ENCODE measurements around the gene IFITM10. TPM values are rescaled to one million over a fixed set of nuclear protein-coding genes. Genes with fewer than 3 reads are reported as not detected.
"Not testable (repeated sequence)": the region's sequence is repeated elsewhere in the genome, so short reads cannot be mapped to it uniquely, and the experiment has no call there.

The IFITM10 gene
- total and polyA plus RNA-seq, 5 donors = 0.25 to 1.0 (median 0.57) TPM

DNA sequence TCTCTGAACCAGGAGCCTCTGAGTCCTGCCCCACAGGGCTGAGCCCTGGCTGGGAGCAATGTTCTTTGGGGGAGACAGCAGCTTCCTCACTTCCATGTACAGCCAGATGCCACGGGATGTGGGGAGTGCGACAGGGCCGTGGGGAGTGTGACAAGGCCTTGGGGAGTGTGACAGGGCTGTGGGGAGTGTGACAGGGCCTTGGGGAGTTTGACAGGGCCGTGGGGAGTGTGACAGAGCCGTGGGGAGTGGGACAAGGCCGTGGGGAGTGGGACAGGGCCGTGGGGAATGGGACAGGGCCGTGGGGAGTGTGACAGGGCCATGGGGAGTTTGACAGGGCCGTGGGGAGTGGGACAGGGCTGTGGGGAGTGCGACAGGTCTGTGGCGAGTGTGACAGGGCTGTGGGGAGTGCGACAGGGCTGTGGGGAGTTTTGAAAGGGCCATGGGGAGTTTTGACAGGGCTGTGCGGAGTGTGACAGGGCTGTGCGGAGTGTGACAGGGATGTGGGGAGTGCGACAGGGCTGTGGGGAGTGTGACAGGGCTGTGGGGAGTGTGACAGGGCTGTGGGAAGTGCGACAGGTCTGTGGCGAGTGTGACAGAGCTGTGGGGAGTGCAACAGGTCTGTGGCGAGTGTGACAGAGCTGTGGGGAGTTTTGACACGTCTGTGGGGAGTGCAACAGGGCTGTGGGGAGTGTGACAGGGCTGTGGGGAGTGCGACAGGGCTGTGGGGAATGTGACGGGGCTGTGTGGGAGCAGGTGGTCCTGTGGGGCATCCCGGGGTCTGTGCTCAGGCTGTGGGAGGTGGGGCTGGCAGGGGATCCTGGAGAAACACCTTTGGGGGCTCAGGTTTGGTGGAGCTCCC lies 60.0 kb downstream of the IFITM10 start:
- no peak overlapping the region for H3K4me3 ChIP-seq (ENCODE audit: low read length)
- ATAC-seq (no peak), DNase-seq (no peak)
- no peaks in the 10 kb centered on the region for H3K4me1 ChIP-seq (ENCODE audit: control insufficient read depth, insufficient read depth, low read length)
- no peak overlapping the region for H3K27ac ChIP-seq (ENCODE audit: low read length)
- no peaks in the 10 kb centered on the region for H3K27me3 ChIP-seq (ENCODE audit: control insufficient read depth, insufficient read depth)
- intact Hi-C loops (cut with DNase I) = loop anchor here (5.0 to 10.0 kb wide), 4 partner anchors 38 to 464 kb away; partner anchors contain the start of gene SYT8 (in 1 of the 4)
- WGBS = 84% methylated on average over 22 of the region's 22 CpGs
- no peaks in the 10 kb centered on the region for H3K9me3 ChIP-seq (ENCODE audit: control insufficient read depth, low read length)

DNA sequence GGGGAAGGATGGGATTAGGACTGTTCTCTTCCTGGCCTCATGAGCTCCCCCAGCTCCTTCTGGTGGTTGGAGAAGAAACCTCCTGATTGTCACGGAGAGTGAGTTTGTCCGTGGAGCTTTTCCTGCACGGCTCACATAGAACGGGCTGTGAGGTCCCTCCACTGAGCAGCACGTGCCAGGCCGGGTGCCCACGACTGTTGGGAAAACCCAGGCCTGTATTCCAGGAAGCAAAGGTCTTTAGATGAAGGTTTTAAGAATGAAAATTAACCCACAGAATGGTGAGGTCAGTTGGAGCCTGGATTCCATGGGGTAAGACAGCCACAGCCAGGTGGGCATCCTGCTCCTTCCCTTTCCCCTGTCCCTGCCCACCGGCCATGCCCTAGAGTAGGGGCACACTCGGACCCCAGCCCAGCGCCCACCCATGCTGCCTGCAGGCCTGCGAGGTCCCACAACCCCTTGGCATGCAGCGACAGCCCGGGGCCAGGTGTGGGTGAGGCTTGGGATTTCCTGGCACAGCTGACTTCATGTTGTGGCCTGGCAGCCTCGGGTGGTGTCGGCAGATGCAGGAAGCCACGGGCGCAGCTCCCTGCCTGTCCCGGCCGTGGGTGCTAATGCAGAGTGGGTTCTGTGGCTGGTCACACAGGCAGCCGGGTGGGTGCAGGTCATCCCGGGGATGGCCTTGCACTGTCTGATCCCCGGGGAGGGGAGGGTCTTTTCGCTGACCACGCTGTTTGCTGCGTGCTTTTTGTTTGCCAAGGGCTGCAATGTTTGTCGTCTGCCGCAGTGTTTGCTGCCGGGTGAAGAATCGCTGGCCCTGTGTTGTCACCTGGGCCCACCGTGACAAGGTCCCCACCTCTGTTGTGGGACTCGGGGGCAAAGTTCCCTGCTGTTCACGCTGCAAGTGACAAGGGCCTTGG lies 60.9 kb downstream of the IFITM10 start:
- not testable (repeated sequence) for H3K27me3 ChIP-seq (ENCODE audit: control insufficient read depth, insufficient read depth); H3K27ac ChIP-seq (ENCODE audit: low read length); H3K9me3 ChIP-seq (ENCODE audit: control insufficient read depth, low read length); ATAC-seq; H3K4me1 ChIP-seq (ENCODE audit: control insufficient read depth, insufficient read depth, low read length); H3K4me3 ChIP-seq (ENCODE audit: low read length)
- WGBS = 85% methylated on average over 31 of the region's 32 CpGs
- intact Hi-C loops (cut with DNase I) = loop anchor here (5.0 to 10.0 kb wide), 4 partner anchors 37 to 465 kb away; partner anchors contain the start of gene SYT8 (in 1 of the 4)
- peak in 1 of 3 donors; percentile 54 for DNase-seq

DNA sequence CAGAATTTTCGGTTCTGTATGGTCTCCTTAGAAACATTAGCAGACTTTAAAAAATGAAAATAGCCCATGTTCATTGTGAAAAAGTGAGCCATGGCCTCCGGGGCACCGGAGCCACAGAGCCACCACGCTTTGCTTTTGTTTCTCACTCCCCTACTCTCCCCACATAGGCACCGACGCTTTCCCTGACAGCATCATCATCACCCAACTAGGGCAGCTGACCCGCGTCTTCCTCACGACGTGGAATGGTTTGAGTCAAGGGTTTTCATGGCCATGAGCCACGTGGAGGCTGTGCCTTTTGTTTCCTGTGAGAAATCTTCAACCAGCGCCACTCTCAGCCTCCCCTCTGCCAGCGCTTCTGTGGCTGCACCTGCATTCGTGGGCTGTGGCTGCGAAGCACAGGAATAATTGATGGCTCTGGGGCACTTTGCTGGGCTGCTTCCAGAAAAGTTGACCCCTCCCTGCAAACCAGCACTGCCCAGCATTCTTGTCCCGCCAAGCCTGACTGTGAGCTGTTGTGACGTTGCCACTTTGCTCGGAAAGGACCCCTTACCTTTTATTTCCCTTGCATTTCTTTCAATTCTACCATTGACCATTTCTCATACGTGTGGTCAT lies 62.0 kb downstream of the IFITM10 start:
- H3K27me3 ChIP-seq (ENCODE audit: control insufficient read depth, insufficient read depth); H3K9me3 ChIP-seq (ENCODE audit: control insufficient read depth, low read length); DNase-seq; H3K4me3 ChIP-seq (ENCODE audit: low read length); H3K4me1 ChIP-seq (ENCODE audit: control insufficient read depth, insufficient read depth, low read length); intact Hi-C loops (cut with DNase I); H3K27ac ChIP-seq (ENCODE audit: low read length); ATAC-seq: not testable (repeated sequence)
- 77% methylated on average over 19 of the region's 19 CpGs for WGBS

DNA sequence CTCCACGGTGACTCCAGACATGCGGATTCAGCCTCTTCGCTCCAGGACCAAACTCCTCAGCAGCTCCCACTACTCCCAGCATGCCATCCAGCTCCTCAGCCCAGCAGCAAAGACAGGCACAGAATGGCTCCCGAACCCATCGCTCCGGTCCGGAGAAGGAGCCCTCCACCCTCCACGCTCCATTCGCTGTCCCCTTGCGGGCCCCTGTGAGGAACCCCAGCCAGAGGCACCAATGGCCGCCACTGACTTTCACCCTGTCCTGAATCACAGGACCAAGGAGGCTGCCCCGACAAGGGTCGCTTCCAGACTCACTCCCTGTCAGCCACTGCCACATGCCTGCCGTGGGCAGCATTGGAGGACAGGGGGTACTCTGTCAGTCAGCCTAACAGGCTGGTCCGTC lies 64.2 kb downstream of the IFITM10 start:
- H3K4me3 ChIP-seq (ENCODE audit: low read length); DNase-seq; ATAC-seq; H3K27ac ChIP-seq (ENCODE audit: low read length); intact Hi-C loops (cut with DNase I); H3K4me1 ChIP-seq (ENCODE audit: control insufficient read depth, insufficient read depth, low read length); H3K9me3 ChIP-seq (ENCODE audit: control insufficient read depth, low read length); H3K27me3 ChIP-seq (ENCODE audit: control insufficient read depth, insufficient read depth): not testable (repeated sequence)
- WGBS = 81% methylated on average over 12 of the region's 15 CpGs

DNA sequence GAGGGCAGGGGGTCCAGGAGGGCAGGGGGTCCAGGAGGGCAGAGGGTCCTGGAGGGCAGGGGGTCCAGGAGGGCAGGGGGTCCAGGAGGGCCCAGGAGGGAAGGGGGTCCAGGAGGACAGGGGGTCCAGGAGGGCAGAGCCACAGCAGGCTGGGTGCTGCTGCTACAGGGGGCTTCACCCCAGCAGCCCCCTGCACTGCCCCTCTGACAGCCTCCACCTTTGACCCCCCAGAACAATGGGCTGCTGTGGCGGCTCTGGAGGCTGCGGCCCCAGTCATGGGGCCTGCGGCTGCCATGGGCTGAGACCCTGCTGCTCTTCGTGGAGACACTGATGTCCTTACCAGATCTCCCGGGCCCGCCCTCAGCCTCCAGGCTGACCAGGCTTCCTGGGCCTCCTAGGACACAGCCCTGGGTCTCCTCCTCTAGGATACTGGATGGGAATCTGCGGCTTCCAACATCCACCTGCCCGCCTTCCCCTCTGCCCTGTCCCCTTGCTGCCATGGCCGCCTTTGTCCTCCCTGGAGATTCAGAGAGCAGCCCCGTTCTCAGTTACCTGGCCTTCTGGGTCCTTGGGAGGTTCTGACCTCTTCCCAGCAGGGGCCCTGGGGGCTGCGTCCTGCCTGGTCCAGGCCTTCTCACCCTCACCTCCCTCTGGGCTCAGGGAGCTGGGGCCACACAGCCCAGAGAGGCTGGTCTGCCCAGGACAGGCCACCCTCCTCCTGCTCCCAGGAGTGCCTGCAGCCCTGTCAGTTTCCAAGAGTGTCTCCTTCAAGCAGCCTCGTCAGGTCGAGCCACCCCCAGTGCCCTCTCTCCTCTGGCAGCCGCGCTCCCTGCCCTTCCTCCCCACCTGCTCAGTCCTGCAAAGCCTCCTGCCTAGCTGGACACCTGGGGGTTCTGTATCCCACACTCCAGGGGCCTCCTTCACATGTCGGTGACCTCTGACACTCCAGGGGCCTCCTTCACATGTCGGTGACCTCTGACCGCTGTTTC lies 65.2 kb downstream of the IFITM10 start:
- intact Hi-C loops (cut with DNase I); H3K4me1 ChIP-seq (ENCODE audit: control insufficient read depth, insufficient read depth, low read length); DNase-seq; H3K9me3 ChIP-seq (ENCODE audit: control insufficient read depth, low read length); H3K27ac ChIP-seq (ENCODE audit: low read length); H3K27me3 ChIP-seq (ENCODE audit: control insufficient read depth, insufficient read depth); H3K4me3 ChIP-seq (ENCODE audit: low read length): not testable (repeated sequence)
- WGBS = 89% methylated on average over 14 of the region's 18 CpGs
- peak; percentile 35 to 46 for ATAC-seq

DNA sequence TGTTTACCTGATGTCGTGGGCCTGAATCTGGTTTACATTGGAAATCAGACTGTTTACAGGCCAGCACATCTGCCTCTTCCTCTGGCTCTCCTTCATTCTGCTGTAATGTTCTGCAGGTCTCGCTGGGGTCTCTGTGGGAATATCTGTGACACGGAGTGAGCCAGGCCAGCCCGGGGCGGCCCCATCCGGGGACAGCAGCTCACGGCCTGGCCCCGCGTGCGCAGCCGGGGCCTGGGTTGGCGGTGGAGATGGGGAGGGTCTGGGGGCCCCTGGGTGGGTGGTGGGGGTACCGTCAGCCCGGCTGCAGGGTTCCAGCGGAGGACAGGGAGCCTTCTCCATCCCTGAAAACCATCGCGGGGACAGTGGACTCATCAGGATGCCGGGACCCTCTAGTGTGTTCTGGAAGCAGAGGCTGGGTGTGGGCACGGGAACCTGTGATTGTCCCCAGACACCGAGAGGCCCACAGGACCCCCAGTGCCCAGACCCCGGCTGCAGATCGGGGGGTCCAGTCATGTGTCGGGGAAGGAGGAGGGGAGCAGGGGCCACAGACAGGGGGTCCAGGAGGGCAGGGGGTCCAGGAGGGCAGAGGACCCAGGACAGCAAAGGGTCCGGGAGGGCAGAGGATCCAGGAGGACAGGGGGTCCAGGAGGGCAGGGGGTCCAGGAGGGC lies 66.4 kb downstream of the IFITM10 start:
- peak in 1 of 2 donors; percentile 33 for ATAC-seq
- H3K27me3 ChIP-seq (ENCODE audit: control insufficient read depth, insufficient read depth); H3K9me3 ChIP-seq (ENCODE audit: control insufficient read depth, low read length); intact Hi-C loops (cut with DNase I); H3K4me1 ChIP-seq (ENCODE audit: control insufficient read depth, insufficient read depth, low read length); H3K4me3 ChIP-seq (ENCODE audit: low read length); DNase-seq; H3K27ac ChIP-seq (ENCODE audit: low read length): not testable (repeated sequence)
- 81% methylated on average over 15 of the region's 24 CpGs for WGBS

DNA sequence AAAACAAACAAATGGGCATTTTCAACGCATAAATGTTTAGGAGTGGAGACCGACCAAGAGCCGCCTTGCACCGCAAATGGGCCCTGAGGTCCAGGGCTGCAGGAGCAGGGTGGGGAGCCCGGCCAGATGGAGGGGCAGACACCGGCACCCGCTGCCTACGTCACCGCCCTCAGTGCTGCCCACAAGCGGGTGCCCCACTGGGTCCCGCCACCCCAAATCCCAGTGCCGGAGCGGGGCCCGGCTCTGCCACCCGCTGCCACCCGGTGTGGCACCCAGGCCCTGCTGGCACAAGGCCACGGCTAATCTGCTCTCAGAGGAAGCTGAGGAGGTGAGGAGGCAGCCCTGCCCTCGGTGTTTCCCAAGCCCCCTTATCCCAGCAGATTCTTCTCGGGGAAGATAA lies 67.2 kb downstream of the IFITM10 start:
- DNase-seq; ATAC-seq; H3K27ac ChIP-seq (ENCODE audit: low read length); intact Hi-C loops (cut with DNase I); H3K4me3 ChIP-seq (ENCODE audit: low read length); H3K4me1 ChIP-seq (ENCODE audit: control insufficient read depth, insufficient read depth, low read length); H3K27me3 ChIP-seq (ENCODE audit: control insufficient read depth, insufficient read depth); H3K9me3 ChIP-seq (ENCODE audit: control insufficient read depth, low read length): not testable (repeated sequence)
- WGBS = 77% methylated on average over 19 of the region's 19 CpGs

Other genes with a start within 250 kb of the IFITM10 start
- gene DUSP8, start 178.3 kb downstream of the IFITM10 start, total RNA-seq = 10 to 100 TPM; 10.1 to 15.6 (median 12.3) TPM
- gene DUSP8, start 178.3 kb downstream of the IFITM10 start, polyA plus RNA-seq = 13.3 TPM
- not detected for gene KRTAP5-1, start 165.3 kb downstream of the IFITM10 start, total RNA-seq
- not detected for gene KRTAP5-1, start 165.3 kb downstream of the IFITM10 start, polyA plus RNA-seq
- not detected for gene KRTAP5-2, start 152.3 kb downstream of the IFITM10 start, total RNA-seq
- gene KRTAP5-2, start 152.3 kb downstream of the IFITM10 start, polyA plus RNA-seq = not detected
- not detected for gene KRTAP5-3, start 142.1 kb downstream of the IFITM10 start, total RNA-seq
- gene KRTAP5-3, start 142.1 kb downstream of the IFITM10 start, polyA plus RNA-seq = not detected
- gene KRTAP5-4, start 128.5 kb downstream of the IFITM10 start, total RNA-seq = not detected
- gene KRTAP5-4, start 128.5 kb downstream of the IFITM10 start, polyA plus RNA-seq = not detected
- gene KRTAP5-5, start 120.8 kb downstream of the IFITM10 start, total RNA-seq = not detected
- gene KRTAP5-5, start 120.8 kb downstream of the IFITM10 start, polyA plus RNA-seq = not detected
- not detected for gene KRTAP5-6, start 53.4 kb downstream of the IFITM10 start, total RNA-seq
- gene KRTAP5-6, start 53.4 kb downstream of the IFITM10 start, polyA plus RNA-seq = not detected
- gene CTSD, start 13.3 kb upstream of the IFITM10 start, total RNA-seq = 100 to 1,000 TPM; 674 to 717 (median 700) TPM
- 748 TPM for gene CTSD, start 13.3 kb upstream of the IFITM10 start, polyA plus RNA-seq
- not detected for gene SYT8, start 84.4 kb upstream of the IFITM10 start, total RNA-seq
- gene SYT8, start 84.4 kb upstream of the IFITM10 start, polyA plus RNA-seq = not detected
- not detected for gene TNNI2, start 88.4 kb upstream of the IFITM10 start, total RNA-seq
- not detected for gene TNNI2, start 88.4 kb upstream of the IFITM10 start, polyA plus RNA-seq
- 10 to 100 TPM in 3 of 4 donors, 1 to 10 TPM in 1; 7.6 to 18.3 (median 14.8) TPM for gene LSP1, start 102.5 kb upstream of the IFITM10 start, total RNA-seq
- 11.7 TPM for gene LSP1, start 102.5 kb upstream of the IFITM10 start, polyA plus RNA-seq
- under 1 TPM; 0.11 to 0.82 (median 0.24) TPM for gene PRR33, start 141.3 kb upstream of the IFITM10 start, total RNA-seq
- 0.81 TPM for gene PRR33, start 141.3 kb upstream of the IFITM10 start, polyA plus RNA-seq
- gene TNNT3, start 169.1 kb upstream of the IFITM10 start, total RNA-seq = 10 to 100 TPM in 3 of 4 donors, 1 to 10 TPM in 1; 9.0 to 58.7 (median 34.1) TPM
- 63.1 TPM for gene TNNT3, start 169.1 kb upstream of the IFITM10 start, polyA plus RNA-seq
- gene MRPL23, start 196.7 kb upstream of the IFITM10 start, total RNA-seq = 100 to 1,000 TPM in 1 of 4 donors, 10 to 100 TPM in 3; 47.1 to 102 (median 74.8) TPM
- gene MRPL23, start 196.7 kb upstream of the IFITM10 start, polyA plus RNA-seq = 108 TPM
- gene H19, start 247.2 kb upstream of the IFITM10 start, total RNA-seq = 100 to 1,000 TPM; 279 to 500 (median 401) TPM
- gene H19, start 247.2 kb upstream of the IFITM10 start, polyA plus RNA-seq = 813 TPM

Measured in right cardiac atrium (tissue), 5 donors.